GM23338 (cell line): Measurements from ENCODE around the gene NPR2. TPM values are rescaled to one million over a fixed set of nuclear protein-coding genes. Genes with fewer than 3 reads are reported as not detected.

Source experiments
- JUNB ChIP-seq: IDR thresholded peaks from one replicate; pipeline ENCODE4 v1.6.1; 2016; ENCODE audit warnings: antibody characterized with exemption; ENCODE audit not compliant: unreplicated experiment
- POLR2AphosphoS5 ChIP-seq: IDR thresholded peaks from 2 replicates; pipeline ENCODE4 v1.6.1; 2016; ENCODE audit warnings: antibody characterized with exemption, low read depth
- REST ChIP-seq: IDR thresholded peaks from one replicate; pipeline ENCODE4 v1.6.1; 2018; ENCODE audit warnings: antibody characterized with exemption; ENCODE audit not compliant: unreplicated experiment
- STAT1 ChIP-seq: IDR thresholded peaks from one replicate; pipeline ENCODE4 v1.6.1; 2016; ENCODE audit warnings: antibody characterized with exemption; ENCODE audit not compliant: unreplicated experiment
- ZNF114 ChIP-seq: fragments of 250-450 bp; sonication (Bioruptor Pico); IDR thresholded peaks from 2 replicates; pipeline ENCODE4 v1.5.0; 2020; ENCODE audit warnings: mild to moderate bottlenecking, moderate library complexity
- polyA plus RNA-seq: library from polyadenylated mRNA; unstranded; fragments of >200 nt; fragmentation: Nextera tagmentation; extraction: Ambion mirVana; gene quantifications from 2 replicates; pipeline ENCODE4 v1.2.1, GENCODE V29; 2016
- total RNA-seq: library from RNA; depleted of rRNA; stranded (reverse); fragments of >200 nt; shearing (Covaris generic); gene quantifications from 2 replicates; pipeline ENCODE4 v1.2.3, GENCODE V29; 2014
- TF ChIP-seq, protein P1 (sequence below): fragments of 250-450 bp; sonication (Bioruptor Pico); IDR thresholded peaks from 2 replicates; pipeline ENCODE4 v1.5.0; 2020; ENCODE audit warnings: mild to moderate bottlenecking, moderate library complexity

The NPR2 gene
- total and polyA plus RNA-seq, 2 experiments from 2014 or later: 9.0 to 14.4 TPM

DNA sequence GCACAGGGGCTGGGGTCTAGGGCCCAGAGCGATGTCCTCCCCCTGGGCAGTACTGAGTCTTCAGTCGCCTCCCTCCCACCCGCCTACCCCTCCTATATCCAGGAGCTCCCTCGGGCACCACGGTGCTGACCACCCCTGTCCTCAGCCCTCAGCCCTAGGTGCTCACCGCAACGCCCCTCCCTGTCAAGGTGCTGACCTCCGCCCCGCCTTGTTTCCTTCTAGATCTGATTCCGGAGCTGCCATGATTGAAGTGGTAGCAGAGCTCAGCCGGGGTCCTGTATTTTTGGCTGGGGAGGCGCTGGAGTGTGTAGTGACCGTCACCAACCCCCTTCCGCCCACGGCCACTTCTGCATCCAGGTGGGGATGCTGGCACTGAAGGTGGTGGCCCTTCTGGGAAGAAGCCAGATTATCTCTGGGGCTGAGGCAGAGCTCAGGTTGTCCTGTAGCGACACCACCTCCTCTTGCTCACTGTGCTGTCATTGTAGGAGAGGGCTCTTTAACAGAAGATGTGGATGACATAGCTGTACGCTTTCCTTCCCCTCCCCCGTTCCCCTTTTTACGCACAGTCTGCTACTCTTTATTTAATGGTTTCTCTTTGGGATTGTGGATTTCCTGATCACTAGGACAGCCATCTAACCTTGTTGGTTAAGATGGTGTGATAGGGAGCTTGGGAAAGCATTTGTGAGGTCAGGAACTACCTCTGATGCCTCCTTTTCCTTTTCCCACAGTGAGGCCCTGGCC lies 41.7 kb upstream of the NPR2 start (continued):
- TF ChIP-seq, protein P1, sequence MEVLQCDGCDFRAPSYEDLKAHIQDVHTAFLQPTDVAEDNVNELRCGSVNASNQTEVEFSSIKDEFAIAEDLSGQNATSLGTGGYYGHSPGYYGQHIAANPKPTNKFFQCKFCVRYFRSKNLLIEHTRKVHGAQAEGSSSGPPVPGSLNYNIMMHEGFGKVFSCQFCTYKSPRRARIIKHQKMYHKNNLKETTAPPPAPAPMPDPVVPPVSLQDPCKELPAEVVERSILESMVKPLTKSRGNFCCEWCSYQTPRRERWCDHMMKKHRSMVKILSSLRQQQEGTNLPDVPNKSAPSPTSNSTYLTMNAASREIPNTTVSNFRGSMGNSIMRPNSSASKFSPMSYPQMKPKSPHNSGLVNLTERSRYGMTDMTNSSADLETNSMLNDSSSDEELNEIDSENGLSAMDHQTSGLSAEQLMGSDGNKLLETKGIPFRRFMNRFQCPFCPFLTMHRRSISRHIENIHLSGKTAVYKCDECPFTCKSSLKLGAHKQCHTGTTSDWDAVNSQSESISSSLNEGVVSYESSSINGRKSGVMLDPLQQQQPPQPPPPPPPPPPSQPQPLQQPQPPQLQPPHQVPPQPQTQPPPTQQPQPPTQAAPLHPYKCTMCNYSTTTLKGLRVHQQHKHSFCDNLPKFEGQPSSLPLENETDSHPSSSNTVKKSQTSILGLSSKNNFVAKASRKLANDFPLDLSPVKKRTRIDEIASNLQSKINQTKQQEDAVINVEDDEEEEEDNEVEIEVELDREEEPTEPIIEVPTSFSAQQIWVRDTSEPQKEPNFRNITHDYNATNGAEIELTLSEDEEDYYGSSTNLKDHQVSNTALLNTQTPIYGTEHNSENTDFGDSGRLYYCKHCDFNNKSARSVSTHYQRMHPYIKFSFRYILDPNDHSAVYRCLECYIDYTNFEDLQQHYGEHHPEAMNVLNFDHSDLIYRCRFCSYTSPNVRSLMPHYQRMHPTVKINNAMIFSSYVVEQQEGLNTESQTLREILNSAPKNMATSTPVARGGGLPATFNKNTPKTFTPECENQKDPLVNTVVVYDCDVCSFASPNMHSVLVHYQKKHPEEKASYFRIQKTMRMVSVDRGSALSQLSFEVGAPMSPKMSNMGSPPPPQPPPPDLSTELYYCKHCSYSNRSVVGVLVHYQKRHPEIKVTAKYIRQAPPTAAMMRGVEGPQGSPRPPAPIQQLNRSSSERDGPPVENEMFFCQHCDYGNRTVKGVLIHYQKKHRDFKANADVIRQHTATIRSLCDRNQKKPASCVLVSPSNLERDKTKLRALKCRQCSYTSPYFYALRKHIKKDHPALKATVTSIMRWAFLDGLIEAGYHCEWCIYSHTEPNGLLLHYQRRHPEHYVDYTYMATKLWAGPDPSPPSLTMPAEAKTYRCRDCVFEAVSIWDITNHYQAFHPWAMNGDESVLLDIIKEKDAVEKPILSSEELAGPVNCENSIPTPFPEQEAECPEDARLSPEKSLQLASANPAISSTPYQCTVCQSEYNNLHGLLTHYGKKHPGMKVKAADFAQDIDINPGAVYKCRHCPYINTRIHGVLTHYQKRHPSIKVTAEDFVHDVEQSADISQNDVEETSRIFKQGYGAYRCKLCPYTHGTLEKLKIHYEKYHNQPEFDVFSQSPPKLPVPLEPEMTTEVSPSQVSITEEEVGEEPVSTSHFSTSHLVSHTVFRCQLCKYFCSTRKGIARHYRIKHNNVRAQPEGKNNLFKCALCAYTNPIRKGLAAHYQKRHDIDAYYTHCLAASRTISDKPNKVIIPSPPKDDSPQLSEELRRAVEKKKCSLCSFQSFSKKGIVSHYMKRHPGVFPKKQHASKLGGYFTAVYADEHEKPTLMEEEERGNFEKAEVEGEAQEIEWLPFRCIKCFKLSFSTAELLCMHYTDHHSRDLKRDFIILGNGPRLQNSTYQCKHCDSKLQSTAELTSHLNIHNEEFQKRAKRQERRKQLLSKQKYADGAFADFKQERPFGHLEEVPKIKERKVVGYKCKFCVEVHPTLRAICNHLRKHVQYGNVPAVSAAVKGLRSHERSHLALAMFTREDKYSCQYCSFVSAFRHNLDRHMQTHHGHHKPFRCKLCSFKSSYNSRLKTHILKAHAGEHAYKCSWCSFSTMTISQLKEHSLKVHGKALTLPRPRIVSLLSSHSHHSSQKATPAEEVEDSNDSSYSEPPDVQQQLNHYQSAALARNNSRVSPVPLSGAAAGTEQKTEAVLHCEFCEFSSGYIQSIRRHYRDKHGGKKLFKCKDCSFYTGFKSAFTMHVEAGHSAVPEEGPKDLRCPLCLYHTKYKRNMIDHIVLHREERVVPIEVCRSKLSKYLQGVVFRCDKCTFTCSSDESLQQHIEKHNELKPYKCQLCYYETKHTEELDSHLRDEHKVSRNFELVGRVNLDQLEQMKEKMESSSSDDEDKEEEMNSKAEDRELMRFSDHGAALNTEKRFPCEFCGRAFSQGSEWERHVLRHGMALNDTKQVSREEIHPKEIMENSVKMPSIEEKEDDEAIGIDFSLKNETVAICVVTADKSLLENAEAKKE (CRISPR knock-in tag): no peak
- TF ChIP-seq JUNB (no peak), ZNF114 (no peak), POLR2AphosphoS5 (no peak), STAT1 (no peak), REST (no peak)
